Endodermal cell (in vitro differentiated cells): ENCODE results near the gene NXPH2. TPM values are rescaled to one million over a fixed set of nuclear protein-coding genes. Genes with fewer than 3 reads are reported as not detected.

ENCODE experiments used
- DNase-seq: peaks from one replicate; pipeline ENCODE4 v3.0.0-alpha.2; 2017
- H3K27ac ChIP-seq: 2 replicates; pipeline ENCODE4 v1.5.1; 2013; ENCODE audit warnings: mild to moderate bottlenecking, low read depth, low read length, moderate library complexity
- H3K27me3 ChIP-seq: 2 replicates; pipeline ENCODE4 v1.6.1; 2013; ENCODE audit warnings: mild to moderate bottlenecking, low read length, moderate library complexity; ENCODE audit not compliant: insufficient read depth, control insufficient read depth, poor library complexity, severe bottlenecking
- H3K36me3 ChIP-seq: 2 replicates; pipeline ENCODE4 v1.7.0; 2013; ENCODE audit warnings: mild to moderate bottlenecking, low read length, moderate library complexity; ENCODE audit not compliant: control insufficient read depth, insufficient read depth
- H3K4me1 ChIP-seq: one replicate; pipeline ENCODE4 v1.7.0; 2013; ENCODE audit warnings: low read length; ENCODE audit not compliant: control insufficient read depth, insufficient read depth
- H3K4me3 ChIP-seq: 2 replicates; pipeline ENCODE4 v1.5.1; 2013; ENCODE audit warnings: mild to moderate bottlenecking, low read length, moderate library complexity
- H3K9ac ChIP-seq: 2 replicates; pipeline ENCODE4 v1.6.1; 2013; ENCODE audit warnings: mild to moderate bottlenecking, low read length, moderate library complexity; ENCODE audit not compliant: poor library complexity, severe bottlenecking; ENCODE audit errors: extremely low read depth
- H3K9me3 ChIP-seq: 2 replicates; pipeline ENCODE4 v1.6.1; 2013; ENCODE audit warnings: mild to moderate bottlenecking, low read length, moderate library complexity; ENCODE audit not compliant: control insufficient read depth
- H3K27ac Mint-ChIP-seq: 2 replicates; pipeline ENCODE4 v1.8.0; 2020; ENCODE audit warnings: mixed read lengths
- H3K27me3 Mint-ChIP-seq: 2 replicates; pipeline ENCODE4 v1.8.0; 2021; ENCODE audit warnings: mild to moderate bottlenecking, mixed read lengths; ENCODE audit not compliant: insufficient read depth
- H3K36me3 Mint-ChIP-seq: 2 replicates; pipeline ENCODE4 v1.8.0; 2020; ENCODE audit warnings: low read depth, mixed read lengths
- H3K4me1 Mint-ChIP-seq: 2 replicates; pipeline ENCODE4 v1.8.0; 2020; ENCODE audit warnings: mixed read lengths
- H3K4me3 Mint-ChIP-seq: 2 replicates; pipeline ENCODE4 v1.8.0; 2020; ENCODE audit warnings: mild to moderate bottlenecking, moderate library complexity, mixed read lengths
- H3K9me3 Mint-ChIP-seq: 2 replicates; pipeline ENCODE4 v1.8.0; 2020; ENCODE audit warnings: mild to moderate bottlenecking, mixed read lengths
- WGBS, 2 experiments: methylation state at CpG; one replicate each; pipeline versions ENCODE4 v1.1.5 to v1.1.7; 2013; ENCODE audit warnings: missing lambda C conversion rate in 2 of 2, mixed read lengths in 1 of 2; ENCODE audit not compliant: insufficient coverage in 1 of 2, insufficient read length in 1 of 2; 5-methylcytosine and 5-hydroxymethylcytosine counted together
- total RNA-seq, 2 donors: library from RNA; stranded (reverse); fragmentation: NEBNext Ultra II Directional in 1 of 2; extraction: Animal tissue kit (Norgen Biotek cat#: 25700) in 1 of 2; gene quantifications; 2 replicates in 1 of 2; 3 replicates in 1 of 2; pipeline ENCODE4 v1.2.1, GENCODE V29; 2021
- TF ChIP-seq, protein P1 (sequence below): fragments of 200-600 bp; sonication (generic); conservative IDR thresholded peaks from 2 replicates; pipeline ENCODE4 v1.5.0; 2021; ENCODE audit warnings: antibody characterized with exemption, mild to moderate bottlenecking

The NXPH2 gene
- total RNA-seq, 2 donors from 2014 or later, result 3.7 to 4.8 TPM

- H3K27ac Mint-ChIP-seq, result no peak overlapping the region
- peaks cover 32% of the 10 kb centered on the region for H3K4me1 Mint-ChIP-seq
- H3K9me3 Mint-ChIP-seq, result no peaks in the 10 kb centered on the region
- TF ChIP-seq, protein P1, sequence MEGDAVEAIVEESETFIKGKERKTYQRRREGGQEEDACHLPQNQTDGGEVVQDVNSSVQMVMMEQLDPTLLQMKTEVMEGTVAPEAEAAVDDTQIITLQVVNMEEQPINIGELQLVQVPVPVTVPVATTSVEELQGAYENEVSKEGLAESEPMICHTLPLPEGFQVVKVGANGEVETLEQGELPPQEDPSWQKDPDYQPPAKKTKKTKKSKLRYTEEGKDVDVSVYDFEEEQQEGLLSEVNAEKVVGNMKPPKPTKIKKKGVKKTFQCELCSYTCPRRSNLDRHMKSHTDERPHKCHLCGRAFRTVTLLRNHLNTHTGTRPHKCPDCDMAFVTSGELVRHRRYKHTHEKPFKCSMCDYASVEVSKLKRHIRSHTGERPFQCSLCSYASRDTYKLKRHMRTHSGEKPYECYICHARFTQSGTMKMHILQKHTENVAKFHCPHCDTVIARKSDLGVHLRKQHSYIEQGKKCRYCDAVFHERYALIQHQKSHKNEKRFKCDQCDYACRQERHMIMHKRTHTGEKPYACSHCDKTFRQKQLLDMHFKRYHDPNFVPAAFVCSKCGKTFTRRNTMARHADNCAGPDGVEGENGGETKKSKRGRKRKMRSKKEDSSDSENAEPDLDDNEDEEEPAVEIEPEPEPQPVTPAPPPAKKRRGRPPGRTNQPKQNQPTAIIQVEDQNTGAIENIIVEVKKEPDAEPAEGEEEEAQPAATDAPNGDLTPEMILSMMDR, result no peak
- Histone ChIP-seq H3K27ac (no peak overlapping the region), H3K4me3 (no peak overlapping the region), H3K27me3 (no peaks in the 10 kb centered on the region), H3K9ac (no peak overlapping the region), H3K36me3 (no peaks in the 10 kb centered on the region), H3K9me3 (no peaks in the 10 kb centered on the region), H3K4me1 (peaks cover 6% of the 10 kb centered on the region)
- H3K36me3 Mint-ChIP-seq, result no peaks in the 10 kb centered on the region
- no peaks in the 10 kb centered on the region for H3K27me3 Mint-ChIP-seq
- no peak for DNase-seq
- H3K4me3 Mint-ChIP-seq, result no peak overlapping the region
Measured at GRCh38 chr2:138726681-138727080, 53.5 kb downstream of the NXPH2 start.

GRCh38 chr2:138724729-138725459, 55.3 kb downstream of the NXPH2 start:
- no peak for DNase-seq
- Mint-ChIP-seq H3K27ac (no peak overlapping the region), H3K4me3 (no peak overlapping the region), H3K27me3 (no peaks in the 10 kb centered on the region), H3K9me3 (no peaks in the 10 kb centered on the region), H3K36me3 (no peaks in the 10 kb centered on the region), H3K4me1 (peaks cover 43% of the 10 kb centered on the region)
- H3K9me3 ChIP-seq, result no peaks in the 10 kb centered on the region
- peaks cover 6% of the 10 kb centered on the region for H3K4me1 ChIP-seq
- 89% methylated on average over 1 of the region's 2 CpGs; no CpG with 5 or more reads in 1 of the 2 experiments for WGBS, 2 experiments
- no peak overlapping the region for H3K9ac ChIP-seq
- H3K36me3 ChIP-seq, result no peaks in the 10 kb centered on the region
- no peak overlapping the region for H3K27ac ChIP-seq
- TF ChIP-seq, protein P1, result no peak
- no peak overlapping the region for H3K4me3 ChIP-seq
- no peaks in the 10 kb centered on the region for H3K27me3 ChIP-seq

GRCh38 chr2:138724327-138724726, 55.9 kb downstream of the NXPH2 start:
- Histone ChIP-seq H3K27ac (no peak overlapping the region), H3K4me3 (no peak overlapping the region), H3K4me1 (peaks cover 6% of the 10 kb centered on the region), H3K36me3 (no peaks in the 10 kb centered on the region), H3K9me3 (no peaks in the 10 kb centered on the region), H3K9ac (no peak overlapping the region), H3K27me3 (no peaks in the 10 kb centered on the region)
- 70% methylated on average over 2 of the region's 2 CpGs; no CpG with 5 or more reads in 1 of the 2 experiments for WGBS, 2 experiments
- H3K4me3 Mint-ChIP-seq, result no peak overlapping the region
- peaks cover 43% of the 10 kb centered on the region for H3K4me1 Mint-ChIP-seq
- H3K27me3 Mint-ChIP-seq, result no peaks in the 10 kb centered on the region
- TF ChIP-seq, protein P1, result no peak
- H3K36me3 Mint-ChIP-seq, result no peaks in the 10 kb centered on the region
- no peak for DNase-seq
- H3K27ac Mint-ChIP-seq, result no peak overlapping the region
- H3K9me3 Mint-ChIP-seq, result no peaks in the 10 kb centered on the region
